ACC112 (cell line): ENCODE measurements around the gene SPON1.

Source experiments
- H2AFZ ChIP-seq: fragments of 200-600 bp; sonication (generic); one replicate; pipeline ENCODE4 v1.6.0; 2017; ENCODE audit warnings: antibody characterized with exemption, low read length; ENCODE audit not compliant: unreplicated experiment
- H3K27ac ChIP-seq: fragments of 200-600 bp; sonication (generic); 2 replicates; pipeline ENCODE4 v1.5.1; 2014; ENCODE audit warnings: low read depth, mild to moderate bottlenecking, antibody characterized with exemption, low read length, moderate library complexity
- H3K27me3 ChIP-seq: fragments of 200-600 bp; sonication (generic); 2 replicates; pipeline ENCODE4 v1.6.1; 2014; ENCODE audit warnings: mild to moderate bottlenecking, antibody characterized with exemption, low read length, moderate library complexity, mixed read lengths; ENCODE audit not compliant: insufficient read depth
- H3K36me3 ChIP-seq: fragments of 200-600 bp; sonication (generic); 2 replicates; pipeline ENCODE4 v1.6.1; 2016; ENCODE audit warnings: mild to moderate bottlenecking, antibody characterized with exemption, low read length, moderate library complexity, mixed read lengths; ENCODE audit not compliant: insufficient read depth
- H3K4me1 ChIP-seq: fragments of 200-600 bp; sonication (generic); one replicate; pipeline ENCODE4 v1.6.1; 2016; ENCODE audit warnings: low read length, mixed read lengths; ENCODE audit not compliant: insufficient read depth, unreplicated experiment, control insufficient read depth
- H3K4me3 ChIP-seq: fragments of 200-600 bp; sonication (generic); 2 replicates; pipeline ENCODE4 v1.5.1; 2014; ENCODE audit warnings: mild to moderate bottlenecking, low read depth, low read length
- H3K79me2 ChIP-seq: fragments of 200-600 bp; sonication (generic); one replicate; pipeline ENCODE4 v1.6.0; 2016; ENCODE audit warnings: low read length; ENCODE audit not compliant: control insufficient read depth, unreplicated experiment, insufficient read depth

The SPON1 gene

GRCh38 chr11:14105446-14105845 lies 142.9 kb downstream of the SPON1 start:
- Histone ChIP-seq H3K36me3 (no peaks in the 10 kb centered on the region), H2AFZ (no peak overlapping the region), H3K27me3 (peaks cover 8% of the 10 kb centered on the region), H3K79me2 (no peaks in the 10 kb centered on the region), H3K4me1 (no peaks in the 10 kb centered on the region), H3K27ac (no peak overlapping the region), H3K4me3 (no peak overlapping the region)

GRCh38 chr11:14106303-14107049 lies 144.0 kb downstream of the SPON1 start:
- H3K27ac ChIP-seq, result no peak overlapping the region
- H3K27me3 ChIP-seq, result peaks cover 8% of the 10 kb centered on the region
- H3K4me1 ChIP-seq, result no peaks in the 10 kb centered on the region
- H3K79me2 ChIP-seq, result no peaks in the 10 kb centered on the region
- no peak overlapping the region for H3K4me3 ChIP-seq
- H3K36me3 ChIP-seq, result no peaks in the 10 kb centered on the region
- H2AFZ ChIP-seq, result no peak overlapping the region

GRCh38 chr11:14107050-14107430 lies 144.5 kb downstream of the SPON1 start:
- peaks cover 8% of the 10 kb centered on the region for H3K27me3 ChIP-seq
- H3K36me3 ChIP-seq, result no peaks in the 10 kb centered on the region
- H2AFZ ChIP-seq, result no peak overlapping the region
- H3K4me1 ChIP-seq, result no peaks in the 10 kb centered on the region
- H3K79me2 ChIP-seq, result no peaks in the 10 kb centered on the region
- H3K27ac ChIP-seq, result no peak overlapping the region
- no peak overlapping the region for H3K4me3 ChIP-seq

GRCh38 chr11:14109742-14110141 lies 147.2 kb downstream of the SPON1 start:
- Histone ChIP-seq H3K4me3 (no peak overlapping the region), H2AFZ (no peak overlapping the region), H3K27me3 (peaks cover 8% of the 10 kb centered on the region), H3K4me1 (no peaks in the 10 kb centered on the region), H3K36me3 (no peaks in the 10 kb centered on the region), H3K79me2 (no peaks in the 10 kb centered on the region), H3K27ac (no peak overlapping the region)

- Histone ChIP-seq H3K27ac (no peak overlapping the region), H3K36me3 (no peaks in the 10 kb centered on the region), H3K4me1 (no peaks in the 10 kb centered on the region), H3K79me2 (no peaks in the 10 kb centered on the region), H3K27me3 (peaks cover 8% of the 10 kb centered on the region), H3K4me3 (no peak overlapping the region), H2AFZ (no peak overlapping the region)
Observed at GRCh38 chr11:14110629-14111028, 148.1 kb downstream of the SPON1 start.

GRCh38 chr11:14111496-14111895 lies 149.0 kb downstream of the SPON1 start:
- Histone ChIP-seq H3K79me2 (no peaks in the 10 kb centered on the region), H3K27me3 (peaks cover 8% of the 10 kb centered on the region), H2AFZ (no peak overlapping the region), H3K4me1 (no peaks in the 10 kb centered on the region), H3K36me3 (no peaks in the 10 kb centered on the region), H3K27ac (no peak overlapping the region), H3K4me3 (no peak overlapping the region)

- no peaks in the 10 kb centered on the region for H3K36me3 ChIP-seq
- no peak overlapping the region for H3K4me3 ChIP-seq
- H2AFZ ChIP-seq, result no peak overlapping the region
- peaks cover 8% of the 10 kb centered on the region for H3K27me3 ChIP-seq
- no peaks in the 10 kb centered on the region for H3K79me2 ChIP-seq
- H3K27ac ChIP-seq, result no peak overlapping the region
- no peaks in the 10 kb centered on the region for H3K4me1 ChIP-seq
Observed at GRCh38 chr11:14112721-14113120, 150.2 kb downstream of the SPON1 start.

- no peaks in the 10 kb centered on the region for H3K79me2 ChIP-seq
- H3K36me3 ChIP-seq, result no peaks in the 10 kb centered on the region
- H3K27me3 ChIP-seq, result peaks cover 5% of the 10 kb centered on the region
- H3K4me1 ChIP-seq, result no peaks in the 10 kb centered on the region
- no peak overlapping the region for H2AFZ ChIP-seq
- no peak overlapping the region for H3K27ac ChIP-seq
- no peak overlapping the region for H3K4me3 ChIP-seq
Observed at GRCh38 chr11:14114269-14114668, 151.7 kb downstream of the SPON1 start.

GRCh38 chr11:14114786-14115185 lies 152.3 kb downstream of the SPON1 start:
- no peak overlapping the region for H3K27ac ChIP-seq
- H3K36me3 ChIP-seq, result no peaks in the 10 kb centered on the region
- H3K79me2 ChIP-seq, result no peaks in the 10 kb centered on the region
- H3K4me3 ChIP-seq, result no peak overlapping the region
- no peaks in the 10 kb centered on the region for H3K4me1 ChIP-seq
- no peak overlapping the region for H2AFZ ChIP-seq
- H3K27me3 ChIP-seq, result peaks cover 5% of the 10 kb centered on the region

- Histone ChIP-seq H3K4me3 (no peak overlapping the region), H3K36me3 (no peaks in the 10 kb centered on the region), H3K79me2 (no peaks in the 10 kb centered on the region), H3K27me3 (no peaks in the 10 kb centered on the region), H3K4me1 (no peaks in the 10 kb centered on the region), H2AFZ (no peak overlapping the region), H3K27ac (no peak overlapping the region)
Observed at GRCh38 chr11:14117632-14118031, 155.1 kb downstream of the SPON1 start.

- H3K27ac ChIP-seq, result no peak overlapping the region
- no peak overlapping the region for H2AFZ ChIP-seq
- no peak overlapping the region for H3K4me3 ChIP-seq
- no peaks in the 10 kb centered on the region for H3K4me1 ChIP-seq
- H3K79me2 ChIP-seq, result no peaks in the 10 kb centered on the region
- H3K36me3 ChIP-seq, result no peaks in the 10 kb centered on the region
- no peaks in the 10 kb centered on the region for H3K27me3 ChIP-seq
Observed at GRCh38 chr11:14118072-14118471, 155.5 kb downstream of the SPON1 start.
